HL-60 (cell line): Measurements from ENCODE around the gene HYAL4.
"Not testable (repeated sequence)": the region's sequence is repeated elsewhere in the genome, so short reads cannot be mapped to it uniquely, and the experiment has no call there.

Source experiments
- DNase-seq, 2 experiments: peaks; one replicate each; pipeline ENCODE4 v3.0.0-alpha.2; 2010 to 2020; ENCODE audit warnings: low read depth in 1 of 2, low spot score in 1 of 2
- H3K27ac ChIP-seq: fragments of 250-450 bp; sonication (Bioruptor Pico); replicated peaks from 2 replicates; pipeline ENCODE4 v1.5.1; 2020; ENCODE audit warnings: mild to moderate bottlenecking, moderate library complexity
- H3K27me3 ChIP-seq: fragments of 250-450 bp; sonication (Bioruptor Pico); 2 replicates; pipeline ENCODE4 v1.5.1; 2021; ENCODE audit warnings: mild to moderate bottlenecking, moderate library complexity; ENCODE audit not compliant: insufficient read depth, poor library complexity, severe bottlenecking
- H3K4me3 ChIP-seq: replicated peaks from 2 replicates; pipeline ENCODE4 v1.5.1; 2011; ENCODE audit warnings: mild to moderate bottlenecking, control low read depth, low read length; ENCODE audit not compliant: insufficient read depth
- GABPA ChIP-seq: IDR thresholded peaks from 2 replicates; pipeline ENCODE4 v1.6.1; 2012; ENCODE audit warnings: low read depth
- POLR2AphosphoS5 ChIP-seq: IDR thresholded peaks from 2 replicates; pipeline ENCODE4 v1.6.1; 2012; ENCODE audit warnings: low read depth
- SPI1 ChIP-seq: IDR thresholded peaks from 2 replicates; pipeline ENCODE4 v1.6.1; 2012; ENCODE audit warnings: low read depth, mild to moderate bottlenecking, borderline replicate concordance
- TF ChIP-seq, protein P1 (sequence below): IDR thresholded peaks from 2 replicates; pipeline ENCODE4 v1.6.1; 2012; ENCODE audit warnings: low read depth; ENCODE audit not compliant: insufficient replicate concordance
- TF ChIP-seq, protein P2 (sequence below): IDR thresholded peaks from one replicate; pipeline ENCODE4 v1.5.1; 2011; ENCODE audit warnings: low read length, control low read depth, inconsistent platforms; ENCODE audit not compliant: insufficient read depth

Gene HYAL4

DNA sequence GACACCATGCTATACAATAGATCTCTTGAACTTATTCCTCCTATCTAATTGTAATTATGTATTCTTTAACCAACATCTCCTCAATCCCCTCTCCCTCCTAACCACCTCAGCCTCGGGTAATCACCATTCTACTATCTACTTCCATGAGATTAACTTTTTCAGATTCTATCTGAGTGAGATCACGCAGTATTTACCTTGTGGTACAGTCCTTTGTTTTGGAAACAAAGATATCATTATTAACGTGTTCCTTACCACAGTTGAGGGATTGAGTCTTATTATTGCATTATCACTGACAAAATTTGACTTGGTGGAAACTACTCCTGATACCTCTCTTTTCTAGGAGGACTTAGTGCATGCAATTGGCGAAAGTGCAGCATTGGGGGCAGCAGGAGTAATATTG lies 26.0 kb upstream of the HYAL4 start:
- no peaks in the 10 kb centered on the region for H3K27me3 ChIP-seq
- TF ChIP-seq, protein P1, sequence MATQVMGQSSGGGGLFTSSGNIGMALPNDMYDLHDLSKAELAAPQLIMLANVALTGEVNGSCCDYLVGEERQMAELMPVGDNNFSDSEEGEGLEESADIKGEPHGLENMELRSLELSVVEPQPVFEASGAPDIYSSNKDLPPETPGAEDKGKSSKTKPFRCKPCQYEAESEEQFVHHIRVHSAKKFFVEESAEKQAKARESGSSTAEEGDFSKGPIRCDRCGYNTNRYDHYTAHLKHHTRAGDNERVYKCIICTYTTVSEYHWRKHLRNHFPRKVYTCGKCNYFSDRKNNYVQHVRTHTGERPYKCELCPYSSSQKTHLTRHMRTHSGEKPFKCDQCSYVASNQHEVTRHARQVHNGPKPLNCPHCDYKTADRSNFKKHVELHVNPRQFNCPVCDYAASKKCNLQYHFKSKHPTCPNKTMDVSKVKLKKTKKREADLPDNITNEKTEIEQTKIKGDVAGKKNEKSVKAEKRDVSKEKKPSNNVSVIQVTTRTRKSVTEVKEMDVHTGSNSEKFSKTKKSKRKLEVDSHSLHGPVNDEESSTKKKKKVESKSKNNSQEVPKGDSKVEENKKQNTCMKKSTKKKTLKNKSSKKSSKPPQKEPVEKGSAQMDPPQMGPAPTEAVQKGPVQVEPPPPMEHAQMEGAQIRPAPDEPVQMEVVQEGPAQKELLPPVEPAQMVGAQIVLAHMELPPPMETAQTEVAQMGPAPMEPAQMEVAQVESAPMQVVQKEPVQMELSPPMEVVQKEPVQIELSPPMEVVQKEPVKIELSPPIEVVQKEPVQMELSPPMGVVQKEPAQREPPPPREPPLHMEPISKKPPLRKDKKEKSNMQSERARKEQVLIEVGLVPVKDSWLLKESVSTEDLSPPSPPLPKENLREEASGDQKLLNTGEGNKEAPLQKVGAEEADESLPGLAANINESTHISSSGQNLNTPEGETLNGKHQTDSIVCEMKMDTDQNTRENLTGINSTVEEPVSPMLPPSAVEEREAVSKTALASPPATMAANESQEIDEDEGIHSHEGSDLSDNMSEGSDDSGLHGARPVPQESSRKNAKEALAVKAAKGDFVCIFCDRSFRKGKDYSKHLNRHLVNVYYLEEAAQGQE: no peak
- no peak for TF ChIP-seq GABPA
- no peak for TF ChIP-seq POLR2AphosphoS5
- TF ChIP-seq, protein P2, sequence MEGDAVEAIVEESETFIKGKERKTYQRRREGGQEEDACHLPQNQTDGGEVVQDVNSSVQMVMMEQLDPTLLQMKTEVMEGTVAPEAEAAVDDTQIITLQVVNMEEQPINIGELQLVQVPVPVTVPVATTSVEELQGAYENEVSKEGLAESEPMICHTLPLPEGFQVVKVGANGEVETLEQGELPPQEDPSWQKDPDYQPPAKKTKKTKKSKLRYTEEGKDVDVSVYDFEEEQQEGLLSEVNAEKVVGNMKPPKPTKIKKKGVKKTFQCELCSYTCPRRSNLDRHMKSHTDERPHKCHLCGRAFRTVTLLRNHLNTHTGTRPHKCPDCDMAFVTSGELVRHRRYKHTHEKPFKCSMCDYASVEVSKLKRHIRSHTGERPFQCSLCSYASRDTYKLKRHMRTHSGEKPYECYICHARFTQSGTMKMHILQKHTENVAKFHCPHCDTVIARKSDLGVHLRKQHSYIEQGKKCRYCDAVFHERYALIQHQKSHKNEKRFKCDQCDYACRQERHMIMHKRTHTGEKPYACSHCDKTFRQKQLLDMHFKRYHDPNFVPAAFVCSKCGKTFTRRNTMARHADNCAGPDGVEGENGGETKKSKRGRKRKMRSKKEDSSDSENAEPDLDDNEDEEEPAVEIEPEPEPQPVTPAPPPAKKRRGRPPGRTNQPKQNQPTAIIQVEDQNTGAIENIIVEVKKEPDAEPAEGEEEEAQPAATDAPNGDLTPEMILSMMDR: no peak
- TF ChIP-seq SPI1: no peak
- H3K4me3 ChIP-seq: no peak overlapping the region
- no peak overlapping the region for H3K27ac ChIP-seq
- DNase-seq: no peak

DNA sequence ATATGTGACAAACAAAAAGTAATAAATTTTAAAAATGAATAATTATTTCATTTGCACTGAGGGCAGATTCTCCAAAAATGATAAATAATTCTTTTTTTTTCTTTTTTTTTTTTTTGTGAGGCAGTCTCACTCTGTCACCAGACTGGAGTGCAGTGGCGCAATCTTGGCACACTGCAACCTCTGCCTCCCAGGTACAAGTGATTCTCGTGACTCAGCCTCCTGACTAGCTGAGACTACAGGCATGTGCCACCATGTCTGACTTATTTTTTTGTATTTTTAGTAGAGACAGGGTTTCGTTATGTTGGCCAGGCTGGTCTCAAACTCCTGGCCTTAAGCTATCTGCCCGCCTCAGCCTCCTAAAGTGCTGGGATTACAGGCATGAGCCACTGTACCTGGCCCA lies 25.2 kb upstream of the HYAL4 start:
- H3K4me3 ChIP-seq, H3K27ac ChIP-seq, DNase-seq, H3K27me3 ChIP-seq: not testable (repeated sequence)

DNA sequence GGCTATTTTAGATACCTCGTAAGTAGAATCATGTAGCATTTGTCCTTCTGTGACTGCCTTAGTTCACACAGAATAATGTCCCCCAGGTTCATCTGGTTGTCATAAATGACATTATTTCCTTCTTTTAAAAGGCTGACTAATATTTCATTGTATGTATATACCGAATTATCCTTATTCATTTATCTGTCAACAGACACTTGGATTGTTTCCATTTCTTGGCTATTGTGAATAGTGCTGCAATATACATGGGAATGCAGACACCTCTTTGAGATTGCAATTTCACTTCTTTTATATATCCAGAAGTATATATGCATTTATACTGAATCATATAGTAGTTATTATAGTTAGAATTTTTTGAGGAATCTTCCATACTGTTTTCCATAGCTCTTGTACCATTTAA lies 24.1 kb upstream of the HYAL4 start:
- no peak overlapping the region for H3K27ac ChIP-seq
- TF ChIP-seq POLR2AphosphoS5 (no peak), SPI1 (no peak), GABPA (no peak)
- TF ChIP-seq, protein P2: no peak
- TF ChIP-seq, protein P1: no peak
- no peaks in the 10 kb centered on the region for H3K27me3 ChIP-seq
- no peak overlapping the region for H3K4me3 ChIP-seq
- no peak for DNase-seq

DNA sequence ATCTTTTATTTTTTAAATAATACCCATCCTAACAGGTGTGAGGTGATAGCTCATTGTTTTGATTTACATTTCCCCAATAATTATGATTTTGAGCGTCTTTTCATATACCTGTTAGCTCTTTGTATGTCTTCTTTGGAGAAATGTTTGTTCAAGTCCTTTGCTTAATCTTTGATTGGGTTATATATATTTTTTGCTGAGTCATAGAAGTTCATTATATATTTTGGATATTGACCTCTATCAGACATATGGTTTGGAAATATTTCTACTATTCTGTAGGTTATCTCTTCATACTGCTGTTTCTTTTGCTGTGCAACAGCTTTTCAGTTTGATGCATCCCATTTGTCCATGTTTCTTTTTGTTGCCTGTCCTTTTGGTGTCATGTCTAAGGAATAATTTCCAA lies 23.6 kb upstream of the HYAL4 start:
- no peak for DNase-seq
- Histone ChIP-seq H3K4me3 (no peak overlapping the region), H3K27me3 (no peaks in the 10 kb centered on the region), H3K27ac (no peak overlapping the region)
- TF ChIP-seq, protein P1: no peak
- TF ChIP-seq, protein P2: no peak
- TF ChIP-seq SPI1: no peak
- no peak for TF ChIP-seq POLR2AphosphoS5
- TF ChIP-seq GABPA: no peak
